Activated CD4-positive, alpha-beta T cell treated with anti-CD3 and anti-CD28 coated beads, Interleukin-10, Interleukin-2, amounts not matched to agents 100 ng/mL and 50 ng/mL, durations not matched to agents 16 hours and 8 hours (primary cell): ENCODE data around the gene PPP1R14B.
A peak's percentile ranks its signal among the peaks of the same experiment; 100 is the strongest.

Source experiments
- DNase-seq: peaks from one replicate; pipeline ENCODE4 v3.0.0-alpha.2; 2020

Gene PPP1R14B

DNA sequence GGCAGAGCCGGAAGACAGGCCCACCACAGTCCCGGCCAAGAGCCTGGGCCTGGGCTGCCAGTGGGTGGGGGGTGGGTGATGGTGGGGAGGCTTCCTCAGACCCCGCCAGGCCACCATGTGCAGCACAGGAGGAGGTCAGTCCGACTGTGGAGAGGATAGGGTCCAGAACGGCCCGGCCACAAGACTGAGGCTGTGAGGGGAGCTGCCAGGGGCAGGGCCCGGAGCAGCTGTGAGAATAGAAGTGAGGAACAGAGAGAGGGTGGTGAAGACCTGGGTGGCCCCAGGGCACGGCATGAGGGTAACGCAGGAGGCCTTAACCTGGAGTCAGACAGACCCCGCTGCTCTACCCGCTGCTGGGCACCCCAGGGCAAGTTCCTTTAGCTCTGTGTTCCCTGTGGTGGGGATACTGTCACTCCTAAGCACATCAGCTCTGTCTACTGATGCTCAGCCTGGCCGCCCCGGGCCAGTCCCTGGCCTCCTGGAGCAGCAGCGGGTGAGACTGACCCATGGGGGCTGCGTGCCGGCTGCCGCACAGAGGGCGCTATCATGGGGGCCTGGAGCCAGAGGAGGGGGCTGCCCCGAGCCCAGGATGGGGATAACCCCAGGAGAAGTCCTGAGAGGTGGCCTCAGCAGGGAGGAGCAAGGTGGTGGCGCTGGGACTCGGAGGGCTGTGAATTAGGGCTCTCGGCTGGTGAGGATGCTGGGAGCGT is 38.5 kb downstream of the PPP1R14B start:
- DNase-seq: no peak

DNA sequence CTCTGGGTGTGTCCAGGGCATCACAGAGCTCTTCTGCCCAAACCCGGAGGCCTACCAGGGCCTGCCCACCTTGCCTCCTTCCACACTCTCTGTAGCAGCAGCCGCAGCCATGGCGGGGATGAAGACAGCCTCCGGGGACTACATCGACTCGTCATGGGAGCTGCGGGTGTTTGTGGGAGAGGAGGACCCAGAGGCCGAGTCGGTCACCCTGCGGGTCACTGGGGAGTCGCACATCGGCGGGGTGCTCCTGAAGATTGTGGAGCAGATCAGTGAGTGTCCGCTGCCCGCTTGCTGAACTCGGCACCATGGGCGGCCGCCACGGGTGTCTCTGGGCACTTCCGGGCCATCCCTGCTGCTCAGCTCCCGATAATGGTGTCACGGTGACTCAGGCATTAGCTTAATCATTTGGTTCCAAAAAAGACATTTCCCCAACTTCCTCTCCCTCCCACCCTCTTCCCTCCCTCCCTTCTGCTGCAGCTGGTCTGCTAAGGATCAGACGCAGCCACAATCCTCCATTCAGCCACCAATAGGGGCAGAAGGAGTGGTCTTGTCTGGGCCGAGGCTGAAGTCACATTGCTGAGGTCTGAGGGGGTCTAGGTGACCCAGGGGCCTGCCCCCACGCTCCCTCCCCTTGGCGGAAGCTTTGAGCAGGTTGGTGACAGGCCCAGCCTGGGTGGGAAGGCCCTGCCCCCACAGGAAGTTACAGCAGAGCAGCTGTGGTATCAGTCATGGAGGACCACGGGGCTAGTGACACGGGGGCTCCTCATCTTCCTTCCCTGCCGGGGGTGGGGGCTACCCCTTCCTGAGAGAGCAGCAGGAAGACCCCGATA is 39.3 kb downstream of the PPP1R14B start:
- DNase-seq: peak; percentile 91

DNA sequence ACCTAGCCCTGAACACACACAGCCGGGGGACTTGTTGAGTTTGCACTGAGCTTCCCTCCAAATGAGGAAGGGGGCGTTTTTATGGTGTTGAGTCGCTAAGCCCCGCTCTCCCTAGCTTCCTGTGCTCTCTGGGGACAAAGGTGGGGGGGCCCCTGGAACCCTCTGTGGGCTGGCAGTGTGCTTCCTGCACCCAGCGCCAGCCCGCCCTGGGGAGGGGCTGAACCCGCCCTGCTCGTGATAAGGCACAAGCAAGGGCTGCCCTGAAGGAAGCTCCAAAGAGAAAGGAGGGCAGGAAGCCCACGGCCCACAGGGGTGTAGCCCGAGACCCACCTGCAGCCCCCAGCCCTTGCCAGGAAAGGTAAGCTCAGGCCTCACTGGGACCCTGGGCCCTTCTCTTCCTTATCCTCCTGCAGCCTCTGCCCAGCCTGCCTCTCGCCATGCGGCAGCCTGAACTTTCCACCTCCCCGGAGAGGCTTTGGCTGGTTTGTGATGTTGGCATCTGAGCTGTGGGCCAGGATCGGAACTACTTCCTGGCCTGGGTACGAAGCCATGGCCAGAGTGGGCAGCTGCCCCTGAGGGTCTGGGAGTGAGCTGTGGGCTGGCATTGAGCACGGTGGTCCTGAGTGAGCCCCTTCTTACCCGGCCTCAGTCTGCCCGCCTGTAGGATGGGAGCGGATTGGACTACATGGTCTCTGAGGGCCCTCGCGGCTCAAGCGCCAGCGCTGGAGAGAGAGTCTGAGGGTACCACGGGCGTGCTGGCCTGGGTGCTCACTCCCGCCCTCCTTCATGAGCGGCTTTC is 40.1 kb downstream of the PPP1R14B start, which contains the start of gene FERMT3:
FERMT3 (plus strand) TSS at position 265 of the 799 bp plus-strand sequence. CDS start 644 bp downstream, outside the sequence.
- peak; percentile 91 for DNase-seq

DNA sequence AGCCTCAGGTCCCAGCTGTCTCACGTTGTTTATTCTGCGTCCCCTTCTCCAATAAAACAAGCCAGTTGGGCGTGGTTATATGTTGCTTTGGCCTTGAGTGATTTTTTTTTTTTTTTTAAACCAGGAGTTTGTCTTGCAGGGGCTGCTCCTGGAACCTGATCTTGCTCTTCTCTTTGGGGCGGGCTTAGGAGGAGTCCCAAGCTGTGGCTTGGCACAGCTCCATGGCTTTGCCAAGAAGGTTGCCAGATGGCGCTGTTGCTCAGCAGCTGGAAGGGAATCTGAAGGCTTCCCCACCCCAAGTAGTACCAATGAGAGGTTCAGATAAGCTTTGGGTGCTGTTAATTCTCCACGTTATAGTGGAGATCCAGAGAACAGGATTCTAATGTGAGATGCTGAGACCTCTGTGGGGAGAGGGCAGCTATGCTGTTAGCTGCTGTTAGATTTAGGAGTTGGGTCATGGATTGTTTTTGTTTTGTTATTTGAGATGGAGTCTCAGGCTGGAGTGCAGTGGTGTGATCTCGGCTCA is 42.2 kb downstream of the PPP1R14B start:
- peak; percentile 77 for DNase-seq

DNA sequence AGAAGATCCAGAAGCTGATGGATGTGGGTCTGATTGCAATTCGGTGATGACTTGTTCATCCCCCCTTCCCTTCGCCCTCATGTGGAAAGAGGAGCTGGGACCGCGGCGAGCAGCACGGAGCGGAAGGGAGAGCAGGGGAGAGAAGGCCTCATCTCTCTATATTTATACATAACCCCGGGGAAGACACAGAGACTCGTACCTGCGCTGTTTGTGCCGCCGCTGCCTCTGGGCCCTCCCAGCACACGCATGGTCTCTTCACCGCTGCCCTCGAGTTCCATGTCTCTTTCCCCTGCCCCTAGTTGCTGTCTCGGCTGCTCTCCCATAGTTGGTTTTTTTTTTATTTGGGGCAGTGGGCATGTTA is 42.7 kb downstream of the PPP1R14B start:
- no peak for DNase-seq

DNA sequence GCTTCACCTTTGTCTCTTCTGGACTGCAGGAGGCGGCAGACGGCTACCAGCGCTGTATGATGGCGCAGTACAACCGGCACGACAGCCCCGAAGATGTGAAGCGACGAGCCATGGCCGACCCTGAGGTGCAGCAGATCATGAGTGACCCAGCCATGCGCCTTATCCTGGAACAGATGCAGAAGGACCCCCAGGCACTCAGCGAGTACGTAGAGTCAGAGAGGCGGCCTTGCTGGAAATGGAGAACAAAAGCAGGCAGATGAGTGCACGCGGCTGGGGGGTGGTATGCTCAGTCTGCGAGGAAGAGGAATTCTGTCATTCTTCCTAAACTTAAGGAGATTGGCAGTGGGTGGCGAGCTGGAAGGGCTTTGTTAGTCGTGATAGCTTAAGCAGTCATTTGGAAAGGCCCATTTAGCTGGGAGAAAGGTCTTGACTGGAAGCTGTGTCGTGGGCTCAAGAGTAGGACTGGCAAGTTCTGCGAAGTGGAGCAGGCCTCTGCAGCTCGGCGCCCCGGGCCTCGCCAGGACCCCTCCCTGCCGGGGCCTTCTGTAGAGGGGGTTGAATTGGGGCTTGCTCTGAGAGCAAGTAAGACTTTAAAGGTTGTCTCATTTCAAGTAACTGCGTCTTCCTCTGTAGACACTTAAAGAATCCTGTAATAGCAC is 43.2 kb downstream of the PPP1R14B start:
- no peak for DNase-seq

DNA sequence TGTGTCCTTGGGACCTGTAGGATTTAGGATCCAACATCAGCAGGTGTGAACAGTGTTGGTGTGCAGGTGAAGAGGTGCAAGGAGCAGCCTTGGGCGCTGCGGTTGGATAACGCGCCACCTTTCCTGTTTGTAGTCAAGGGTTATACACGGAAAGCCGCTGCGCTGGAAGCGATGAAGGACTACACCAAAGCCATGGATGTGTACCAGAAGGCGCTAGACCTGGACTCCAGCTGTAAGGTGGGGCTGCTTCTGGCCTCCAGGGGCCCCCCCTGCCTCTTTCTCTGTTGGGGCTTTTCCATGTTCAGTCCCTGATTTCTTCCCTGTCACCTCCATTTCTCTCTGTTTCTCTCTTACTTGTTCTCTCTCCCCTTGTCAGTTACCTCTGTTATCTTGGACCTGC is 43.8 kb downstream of the PPP1R14B start:
- DNase-seq: no peak

DNA sequence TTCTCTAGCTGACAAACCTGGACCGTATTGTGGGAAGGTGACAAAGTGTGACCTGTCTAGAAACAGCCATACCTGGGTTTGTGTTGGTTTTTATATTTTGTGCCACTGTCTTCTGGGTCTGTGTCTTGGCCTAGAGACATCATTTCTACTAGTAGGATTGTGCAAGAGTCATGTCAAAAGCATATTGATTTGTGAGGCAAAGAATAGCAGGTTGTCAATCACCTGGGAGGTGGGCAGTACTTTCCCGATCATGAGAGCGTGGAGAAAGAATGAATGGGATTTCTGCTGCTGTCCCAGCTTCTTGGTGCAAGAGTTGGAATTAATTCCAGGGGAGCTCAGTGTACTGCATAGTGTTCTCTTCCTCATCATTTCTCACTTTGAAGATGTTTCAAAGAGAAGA is 45.2 kb downstream of the PPP1R14B start:
- no peak for DNase-seq

DNA sequence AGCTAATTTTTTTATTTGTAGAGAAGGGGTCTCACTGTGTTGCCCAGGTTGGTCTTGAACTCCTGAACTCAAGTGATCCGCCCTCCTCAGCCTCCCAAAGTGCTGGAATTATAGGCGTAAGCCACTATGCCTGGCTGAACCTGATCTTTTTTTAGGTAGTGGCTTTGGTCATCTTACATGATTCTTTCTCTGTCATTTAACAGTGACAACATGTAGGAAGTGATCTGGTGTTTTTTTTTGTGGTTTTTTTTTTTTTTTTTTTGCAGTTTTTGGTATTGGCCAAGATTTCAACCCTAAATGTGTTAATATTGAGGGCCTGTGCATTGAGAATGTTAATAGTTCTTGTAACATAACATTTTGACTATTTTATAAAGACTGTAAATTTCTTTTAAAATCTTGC is 48.2 kb downstream of the PPP1R14B start:
- no peak for DNase-seq

DNA sequence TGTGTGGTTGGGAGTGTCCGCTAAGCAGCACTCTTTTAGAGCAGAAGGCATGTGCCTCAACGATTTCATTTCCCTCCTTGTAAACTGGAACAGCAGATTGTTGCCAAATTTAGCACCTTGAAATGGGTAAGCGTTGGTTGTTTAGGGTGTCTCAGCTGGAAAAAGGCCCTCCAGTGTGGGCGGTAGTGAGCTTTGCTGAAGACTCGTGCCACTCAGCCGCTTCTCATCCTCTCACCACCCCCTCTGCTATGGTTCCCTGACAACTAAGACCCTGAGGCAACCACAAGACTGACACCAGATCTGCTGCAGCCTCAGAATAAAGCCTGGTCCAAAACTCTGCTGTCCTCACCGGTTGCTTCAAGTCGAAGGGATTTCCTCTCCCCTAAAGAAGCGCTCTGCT is 50.1 kb downstream of the PPP1R14B start:
- DNase-seq: no peak
